Common myeloid progenitor, CD34-positive (primary cell): Measurements from ENCODE around the gene KLHL25.

Experiments
- CTCF ChIA-PET: fragments of 350-600 bp; sonication (Branson Sonifier 250); formaldehyde crosslinking; loops from one replicate; lab custom pipeline; 2021; ENCODE audit warnings: antibody characterized with exemption; lab: Charles Lee
- POLR2A ChIA-PET: fragments of 350-600 bp; sonication (Branson Sonifier 250); formaldehyde crosslinking; loops from one replicate; lab custom pipeline; 2021; ENCODE audit warnings: antibody characterized with exemption; lab: Charles Lee
- DNase-seq, 3 donors: peaks; one replicate each; pipeline versions ENCODE4 v3.0.0 to v3.0.0-alpha.2; 2013
- H3K27ac ChIP-seq, 2 experiments: 1 replicate in 1 of 2; 2 replicates in 1 of 2; pipeline ENCODE4 v1.7.0; 2013; ENCODE audit warnings: inconsistent platforms in 2 of 2, low read length in 2 of 2, mild to moderate bottlenecking in 2 of 2, low read depth in 1 of 2, moderate library complexity in 1 of 2; ENCODE audit not compliant: severe bottlenecking in 2 of 2, insufficient read depth in 1 of 2, poor library complexity in 1 of 2
- H3K27me3 ChIP-seq, 5 experiments: replicated peaks in 2 of 5; 1 replicate in 3 of 5; 2 replicates in 2 of 5; pipeline versions ENCODE4 v1.6.1 to v1.7.0; 2013; ENCODE audit warnings: low read length in 4 of 5, mild to moderate bottlenecking in 2 of 5, moderate library complexity in 2 of 5, inconsistent platforms in 1 of 5; ENCODE audit not compliant: insufficient read depth in 5 of 5, control insufficient read depth in 4 of 5
- H3K36me3 ChIP-seq, 4 experiments: 1 replicate in 2 of 4; 2 replicates in 2 of 4; pipeline versions ENCODE4 v1.6.1 to v1.7.0; 2013; ENCODE audit warnings: low read length in 3 of 4, control low read depth in 1 of 4, mild to moderate bottlenecking in 1 of 4; ENCODE audit not compliant: control insufficient read depth in 4 of 4, insufficient read depth in 4 of 4
- H3K4me1 ChIP-seq, 4 experiments: 1 replicate in 3 of 4; 2 replicates in 1 of 4; pipeline versions ENCODE4 v1.6.1 to v1.7.1; 2013; ENCODE audit warnings: low read length in 3 of 4, mild to moderate bottlenecking in 3 of 4, control low read depth in 1 of 4, inconsistent platforms in 1 of 4, moderate library complexity in 1 of 4; ENCODE audit not compliant: control insufficient read depth in 4 of 4, insufficient read depth in 4 of 4; ENCODE audit errors: control extremely low read depth in 1 of 4
- H3K4me3 ChIP-seq, 7 experiments: 1 replicate in 4 of 7; 2 replicates in 3 of 7; pipeline versions ENCODE4 v1.5.1 to v1.7.0; 2013; ENCODE audit warnings: mild to moderate bottlenecking in 7 of 7, low read length in 6 of 7, moderate library complexity in 6 of 7, inconsistent platforms in 2 of 7, low read depth in 2 of 7, control low read depth in 1 of 7; ENCODE audit not compliant: insufficient read depth in 4 of 7, control insufficient read depth in 1 of 7; ENCODE audit errors: extremely low read depth in 1 of 7
- H3K9me3 ChIP-seq, 5 experiments: 1 replicate in 4 of 5; 2 replicates in 1 of 5; pipeline versions ENCODE4 v1.6.1 to v1.7.1; 2013; ENCODE audit warnings: low read length in 4 of 5, mild to moderate bottlenecking in 2 of 5, inconsistent platforms in 1 of 5, low read depth in 1 of 5, moderate library complexity in 1 of 5; ENCODE audit not compliant: control insufficient read depth in 4 of 5, insufficient read depth in 2 of 5; ENCODE audit errors: control extremely low read depth in 1 of 5
- WGBS: methylation state at CpG from one replicate; pipeline ENCODE4 v1.1.5; 2013; ENCODE audit not compliant: insufficient coverage; 5-methylcytosine and 5-hydroxymethylcytosine counted together

KLHL25 gene

GRCh38 chr15:85764649-85765277 is 30.0 kb downstream of the KLHL25 start:
- Histone ChIP-seq H3K4me3 (no peak overlapping the region), H3K27ac (no peak overlapping the region), H3K36me3 (peaks cover 0 to 3% (median 0%) of the 10 kb centered on the region in 4 experiments), H3K9me3 (peaks cover 0 to 6% (median 0%) of the 10 kb centered on the region in 5 experiments), H3K4me1 (no peaks in the 10 kb centered on the region), H3K27me3 (no peaks in the 10 kb centered on the region)
- WGBS: 100% methylated on average over 3 of the region's 3 CpGs
- POLR2A ChIA-PET: interaction anchor here (0.6 kb wide), 1 partner anchor 57 kb away, joined by 3 read pairs; no protein-coding TSS in a partner anchor
- CTCF ChIA-PET: interaction anchor here (0.9 to 1.6 kb wide), 4 partner anchors 13 to 27 kb away, joined by 3 to 4 read pairs (median 3); no protein-coding TSS in a partner anchor
- no peak for DNase-seq

- ChIA-PET CTCF (interaction anchor here (0.9 to 1.6 kb wide), 4 partner anchors 14 to 26 kb away, joined by 3 to 4 read pairs (median 3); no protein-coding TSS in a partner anchor), POLR2A (interaction anchor here (0.6 kb wide), 1 partner anchor 57 kb away, joined by 3 read pairs; no protein-coding TSS in a partner anchor)
- Histone ChIP-seq H3K4me3 (no peak overlapping the region), H3K27ac (no peak overlapping the region), H3K36me3 (peaks cover 0 to 3% (median 0%) of the 10 kb centered on the region in 4 experiments), H3K9me3 (no peaks in the 10 kb centered on the region), H3K4me1 (no peaks in the 10 kb centered on the region), H3K27me3 (no peaks in the 10 kb centered on the region)
- no peak for DNase-seq
- 96% methylated on average over 26 of the region's 28 CpGs for WGBS
These were observed 30.8 kb downstream of the KLHL25 start for GRCh38 chr15:85763673-85764633.

- DNase-seq: no peak
- CTCF ChIA-PET: no interaction called here
- Histone ChIP-seq H3K36me3 (no peaks in the 10 kb centered on the region), H3K27ac (no peak overlapping the region), H3K9me3 (no peaks in the 10 kb centered on the region), H3K4me3 (no peak overlapping the region), H3K27me3 (no peaks in the 10 kb centered on the region), H3K4me1 (no peaks in the 10 kb centered on the region)
- WGBS: 96% methylated on average over 16 of the region's 16 CpGs
- POLR2A ChIA-PET: no interaction called here
These were observed 31.6 kb downstream of the KLHL25 start for GRCh38 chr15:85763157-85763556.

- ChIA-PET POLR2A (no interaction called here), CTCF (no interaction called here)
- Histone ChIP-seq H3K9me3 (no peaks in the 10 kb centered on the region), H3K36me3 (no peaks in the 10 kb centered on the region), H3K4me1 (no peaks in the 10 kb centered on the region), H3K4me3 (no peak overlapping the region), H3K27ac (no peak overlapping the region), H3K27me3 (no peaks in the 10 kb centered on the region)
- no peak for DNase-seq
- whole genome bisulfite sequencing: over 99% methylated on average over 8 of the region's 8 CpGs
These were observed 32.0 kb downstream of the KLHL25 start for GRCh38 chr15:85762756-85763127.

GRCh38 chr15:85762039-85762755 is 32.5 kb downstream of the KLHL25 start:
- H3K9me3 ChIP-seq: no peaks in the 10 kb centered on the region
- no peaks in the 10 kb centered on the region for H3K27me3 ChIP-seq
- ChIA-PET POLR2A (interaction anchor here (0.6 kb wide), 2 partner anchors 22 to 100 kb away, joined by 3 to 6 read pairs; no protein-coding TSS in a partner anchor), CTCF (interaction anchor here (0.8 kb wide), 1 partner anchor 78 kb away, joined by 3 read pairs; no protein-coding TSS in a partner anchor)
- H3K4me1 ChIP-seq: no peaks in the 10 kb centered on the region
- no peak overlapping the region for H3K4me3 ChIP-seq
- H3K27ac ChIP-seq: no peak overlapping the region
- no peaks in the 10 kb centered on the region for H3K36me3 ChIP-seq
- 97% methylated on average over 15 of the region's 15 CpGs for WGBS
- DNase-seq: no peak

GRCh38 chr15:85761635-85762034 is 33.1 kb downstream of the KLHL25 start:
- Histone ChIP-seq H3K4me3 (no peak overlapping the region), H3K4me1 (no peaks in the 10 kb centered on the region), H3K36me3 (no peaks in the 10 kb centered on the region), H3K27me3 (no peaks in the 10 kb centered on the region), H3K27ac (no peak overlapping the region), H3K9me3 (no peaks in the 10 kb centered on the region)
- no peak for DNase-seq
- WGBS: 100% methylated on average over 6 of the region's 9 CpGs
- CTCF ChIA-PET: interaction anchor here (0.8 to 1.2 kb wide), 2 partner anchors 79 to 93 kb away, joined by 3 read pairs; no protein-coding TSS in a partner anchor
- POLR2A ChIA-PET: interaction anchor here (0.6 kb wide), 2 partner anchors 23 to 100 kb away, joined by 3 to 6 read pairs; no protein-coding TSS in a partner anchor
